ENCODE results near the gene SURF2. TPM values are rescaled to one million over a fixed set of nuclear protein-coding genes. Genes with fewer than 3 reads are reported as not detected.
A peak's percentile ranks its signal among the peaks of the same experiment; 100 is the strongest.

The SURF2 gene
- total and polyA plus RNA-seq, 9 of the 15 experiments (the other 6 are each of a cell fraction or from before 2014, with no cell fraction given), result 5.5 to 82.5 (median 21.3) TPM

DNA sequence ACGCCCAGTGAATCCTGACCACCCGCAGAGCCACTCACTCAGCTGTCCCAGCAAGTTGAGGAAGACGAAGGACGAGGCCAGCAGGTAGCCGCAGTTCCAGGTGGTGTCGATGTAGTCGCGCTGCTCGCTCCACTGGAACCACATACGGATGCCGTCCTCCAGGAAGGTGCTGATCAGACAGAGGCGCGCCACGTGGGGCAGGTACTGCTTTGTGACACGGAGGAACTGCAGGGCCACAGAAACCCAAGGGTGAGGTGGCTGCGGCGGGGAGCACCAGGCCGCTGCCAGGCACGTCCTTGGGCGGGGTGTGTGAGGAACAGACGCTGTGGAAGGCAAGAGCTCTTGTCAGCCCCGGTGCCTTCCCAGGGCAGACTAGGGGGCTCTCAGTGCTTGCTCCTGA, 10.9 kb downstream of the SURF2 start:
- H3K9ac ChIP-seq (ENCODE audit: insufficient read depth in 1 of 2, low read depth in 2 of 2, low read length in 2 of 2), result no peak overlapping the region
- CTCF ChIA-PET (ENCODE audit: low intra/inter-chr PET ratio), result no interaction called here
- in situ Hi-C loops (cut with MboI), result no loop called here
- no peaks in the 10 kb centered on the region for H3K27me3 ChIP-seq (ENCODE audit: control insufficient read depth in 2 of 2, insufficient read depth in 2 of 2, low read length in 2 of 2)
- TF ChIP-seq RBFOX2 (IDR thresholded peaks at IDR 0.05; ENCODE audit: low read depth, low read length), result peak; percentile 54; the same call in 1 of the 2 replicates
- TF ChIP-seq ZBTB8A (IDR thresholded peaks at IDR 0.05; ENCODE audit: partially characterized antibody), result no peak
- no peak for TF ChIP-seq ZNF12 (CRISPR knock-in tag; IDR thresholded peaks at IDR 0.05)
- TF ChIP-seq HDAC1 (IDR thresholded peaks at IDR 0.05), result no peak
- no peak for TF ChIP-seq NFE2L1 (tag; IDR thresholded peaks at IDR 0.05; ENCODE audit: borderline replicate concordance, low read depth)
- no peak for TF ChIP-seq HNRNPL (IDR thresholded peaks at IDR 0.05; ENCODE audit: low read depth, low read length)
- TF ChIP-seq XRCC3 (IDR thresholded peaks at IDR 0.05), result no peak
- no peak for TF ChIP-seq ZEB2 (IDR thresholded peaks at IDR 0.05)
- TF ChIP-seq POLR2G (IDR thresholded peaks at IDR 0.05; ENCODE audit: low read depth, low read length), result peak; percentile 44; the same call in 1 of the 2 replicates
- no peak for TF ChIP-seq BRF2 (IDR thresholded peaks at IDR 0.05; ENCODE audit: borderline replicate concordance, insufficient read depth, insufficient read length)
- no peak for TF ChIP-seq ZNF76 (CRISPR knock-in tag; IDR thresholded peaks at IDR 0.05; ENCODE audit: borderline replicate concordance)
- TF ChIP-seq AFF1 (IDR thresholded peaks at IDR 0.05; ENCODE audit: low read depth in 1 of 2, partially characterized antibody in 2 of 2), result no peak
- H3K4me1 ChIP-seq (replicated peaks in 1 of 2; ENCODE audit: control insufficient read depth in 2 of 2, insufficient read depth in 2 of 2, low read length in 2 of 2), result peaks cover 16 to 25% of the 10 kb centered on the region in 2 experiments; a peak in 4 of 5 replicates
- WGBS (ENCODE audit: insufficient coverage, low coverage, missing lambda C conversion rate), result 97% methylated on average over 21 of the region's 22 CpGs
- no peaks in the 10 kb centered on the region for H3K9me3 ChIP-seq (replicated peaks; ENCODE audit: control insufficient read depth, insufficient read depth, low read depth, low read length)
- BruUV-seq (replicated peaks), result no TSS peak
- DNase-seq (ENCODE audit: extremely low read depth in 1 of 4, low spot score in 3 of 4) (no peak), FAIRE-seq (no peak), ATAC-seq (no peak)
- H3K4me3 ChIP-seq, result no peak overlapping the region
- H3K27ac ChIP-seq (ENCODE audit: extremely low read depth, low read depth, low read length), result no peak overlapping the region
- H3K79me2 ChIP-seq (ENCODE audit: control insufficient read depth, insufficient read depth, low read length), result peaks cover 60% of the 10 kb centered on the region
- no peak overlapping the region for H3K4me2 ChIP-seq (ENCODE audit: insufficient read depth, low read length)
- no peak overlapping the region for H2AFZ ChIP-seq (ENCODE audit: low read depth, low read length)
- H4K20me1 ChIP-seq (replicated peaks; ENCODE audit: control insufficient read depth, insufficient read depth, low read length), result peaks cover 63% of the 10 kb centered on the region
- peaks cover 98% of the 10 kb centered on the region for H3K36me3 ChIP-seq (ENCODE audit: control insufficient read depth, insufficient read depth, low read length)
- peaks cover 34% of the 10 kb centered on the region for H3K9me1 ChIP-seq (ENCODE audit: control insufficient read depth, insufficient read depth, low read length)
- intact Hi-C loops (cut with micrococcal nuclease), result no loop called here
- POLR2A ChIA-PET, result interaction anchor here (1.1 to 8.5 kb wide), 3 partner anchors 7 to 12 kb away, joined by 3 to 109 read pairs (median 81); partner anchors contain the start of genes STKLD1, SURF1, SURF2 and SURF4
